HG02970 (cell line): ENCODE data around the gene TPD52L2.
"Not testable (repeated sequence)": the region's sequence is repeated elsewhere in the genome, so short reads cannot be mapped to it uniquely, and the experiment has no call there.

Source experiments
- ATAC-seq: cut with Tn5 transposase; IDR thresholded peaks from one replicate; pipeline ENCODE4 v1.9.1; 2021; ENCODE audit warnings: mild to moderate bottlenecking, moderate library complexity, moderate number of reproducible peaks; ENCODE audit not compliant: unreplicated experiment, low FRiP score

Gene TPD52L2

DNA sequence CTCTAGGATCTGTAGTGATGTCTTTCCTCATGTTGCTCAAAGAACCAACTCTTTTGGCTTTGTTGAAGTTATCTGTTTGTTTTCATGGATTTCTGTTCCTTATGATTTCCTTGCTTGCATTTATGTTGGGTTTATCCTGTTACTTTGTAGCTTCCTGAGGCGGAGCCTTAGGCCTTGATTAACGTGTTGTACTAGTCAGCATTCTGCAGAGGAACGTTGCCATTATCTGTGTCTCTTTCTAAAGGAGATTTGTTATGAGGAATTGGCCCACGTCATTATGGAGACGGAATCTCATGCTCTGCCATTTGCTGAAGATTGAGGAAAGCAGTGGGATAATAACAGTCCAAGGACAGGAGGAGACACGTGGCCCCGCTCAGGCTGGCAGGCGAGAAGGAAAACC is 61.2 kb downstream of the TPD52L2 start:
- ATAC-seq = no peak

DNA sequence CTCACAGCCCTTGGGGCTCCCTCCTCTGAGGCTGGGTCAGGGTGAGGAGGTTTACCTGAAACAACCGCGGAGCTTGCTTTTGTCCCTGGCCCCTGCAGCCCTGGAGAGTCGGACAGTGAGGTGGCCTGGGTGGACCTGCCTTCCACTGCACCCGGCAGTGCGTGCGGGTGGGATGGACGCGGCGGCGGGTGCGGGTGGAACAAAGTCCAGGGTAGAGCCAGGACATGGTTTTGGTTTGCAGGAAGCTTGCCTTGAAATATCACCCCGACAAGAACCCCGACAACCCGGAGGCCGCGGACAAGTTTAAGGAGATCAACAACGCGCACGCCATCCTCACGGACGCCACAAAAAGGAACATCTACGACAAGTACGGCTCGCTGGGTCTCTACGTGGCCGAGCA is 64.0 kb downstream of the TPD52L2 start:
- no peak for ATAC-seq

DNA sequence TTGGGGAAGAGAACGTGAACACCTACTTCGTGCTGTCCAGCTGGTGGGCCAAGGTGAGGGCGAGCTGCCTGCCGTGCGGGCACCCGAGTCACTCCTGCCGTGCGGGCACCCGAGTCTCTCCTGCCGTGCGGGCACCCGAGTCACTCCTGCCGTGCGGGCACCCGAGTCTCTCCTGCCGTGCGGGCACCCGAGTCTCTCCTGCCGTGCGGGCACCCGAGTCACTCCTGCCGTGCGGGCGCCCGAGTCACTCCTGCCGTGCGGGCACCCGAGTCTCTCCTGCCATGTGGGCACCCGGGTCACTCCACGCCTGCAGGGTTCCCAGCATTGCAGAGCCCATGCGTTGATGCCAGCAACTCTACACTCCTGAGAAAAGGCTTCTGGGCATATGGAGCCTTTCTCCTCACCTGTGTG is 64.4 kb downstream of the TPD52L2 start:
- not testable (repeated sequence) for ATAC-seq

DNA sequence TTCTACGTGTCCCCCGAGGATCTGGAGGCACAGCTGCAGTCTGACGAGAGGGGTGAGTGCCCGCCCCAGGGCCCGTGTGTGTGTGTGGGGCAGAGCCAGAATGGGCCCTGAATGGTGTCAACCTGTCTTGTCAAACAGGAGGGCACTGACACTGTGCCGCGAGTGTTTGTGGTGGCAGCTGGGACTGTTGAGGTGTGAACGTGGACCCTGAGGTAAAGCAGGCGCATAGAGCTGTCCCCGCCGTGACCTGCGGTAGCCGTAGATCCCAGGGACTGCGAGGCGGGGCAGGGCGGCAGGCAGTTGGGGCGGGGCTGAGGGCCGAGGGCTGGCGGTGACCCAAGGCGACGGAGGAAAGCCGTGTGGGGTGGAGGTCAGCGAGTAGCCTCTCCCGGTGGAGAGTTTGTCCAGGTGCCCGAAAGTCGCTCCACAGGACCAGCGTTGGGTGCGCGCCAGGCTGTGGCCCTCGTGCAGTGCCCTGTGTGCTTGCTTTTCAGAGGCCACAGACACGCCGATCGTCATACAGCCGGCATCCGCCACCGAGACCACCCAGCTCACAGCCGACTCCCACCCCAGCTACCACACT is 66.0 kb downstream of the TPD52L2 start:
- ATAC-seq = no peak

DNA sequence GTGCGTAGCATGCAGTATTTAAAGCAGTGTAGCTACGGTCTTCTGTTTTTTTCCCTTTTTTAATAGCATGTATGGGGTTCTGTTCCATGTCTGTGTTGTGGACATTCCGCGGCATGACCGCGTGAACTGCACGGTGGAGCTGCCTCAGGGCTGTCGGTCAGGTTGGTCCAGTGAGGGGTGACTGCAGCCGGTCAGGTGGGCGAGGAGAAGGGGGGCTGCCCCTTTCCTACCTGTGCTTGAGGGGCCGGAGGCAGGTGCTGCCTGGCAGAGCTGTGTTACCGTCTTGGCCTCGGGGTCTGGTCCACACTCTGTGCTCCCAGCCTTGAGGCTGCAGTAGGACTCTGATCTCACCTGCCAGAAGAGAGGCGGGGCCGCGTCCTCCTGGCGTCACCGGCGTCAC is 66.7 kb downstream of the TPD52L2 start:
- ATAC-seq = no peak

DNA sequence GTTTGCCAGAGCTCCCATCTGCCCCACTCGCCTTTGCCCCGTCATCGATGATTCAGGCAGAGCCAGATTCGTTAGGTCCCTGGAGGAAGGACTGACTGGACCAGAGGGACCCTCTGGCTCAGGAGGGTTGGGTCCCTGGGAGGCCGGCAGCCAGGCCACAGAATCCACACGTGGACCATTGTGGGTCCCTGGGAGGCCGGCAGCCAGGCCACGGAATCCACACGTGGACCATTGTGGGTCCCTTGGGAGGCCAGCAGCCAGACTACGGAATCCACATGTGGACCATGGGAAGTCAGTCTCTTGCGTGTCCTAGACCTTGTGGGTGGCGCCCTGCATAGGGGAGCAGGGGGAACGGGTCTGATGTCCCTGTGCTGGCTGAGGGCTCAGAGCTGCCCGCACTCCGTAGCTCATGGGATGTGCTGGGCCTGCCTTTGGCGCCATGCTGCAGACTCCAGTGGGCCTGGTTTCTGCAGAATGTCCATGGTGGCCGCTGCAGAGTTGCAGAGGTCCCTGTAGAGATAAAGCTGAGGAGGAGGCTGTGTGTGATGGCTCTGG is 67.6 kb downstream of the TPD52L2 start:
- ATAC-seq = no peak

DNA sequence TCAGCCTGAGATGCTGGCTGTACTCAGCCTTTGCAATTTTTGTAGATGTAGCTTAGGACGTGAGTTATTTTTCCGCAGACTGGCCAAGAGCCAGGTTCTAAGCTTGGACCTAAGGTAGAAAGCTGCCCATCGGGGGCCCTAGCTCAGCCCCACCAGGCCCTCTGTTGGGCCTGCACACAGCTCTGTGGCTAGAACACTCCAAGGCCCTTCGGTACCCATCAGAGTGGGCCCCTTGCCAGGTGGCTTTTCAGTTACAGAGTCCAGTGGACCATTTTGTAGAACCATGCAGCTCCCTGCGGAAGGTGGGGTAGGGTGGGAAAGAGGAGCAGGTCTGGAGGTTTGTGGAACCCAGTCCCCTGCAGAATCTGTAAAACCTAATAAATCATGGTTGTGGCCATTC is 68.6 kb downstream of the TPD52L2 start:
- no peak for ATAC-seq

DNA sequence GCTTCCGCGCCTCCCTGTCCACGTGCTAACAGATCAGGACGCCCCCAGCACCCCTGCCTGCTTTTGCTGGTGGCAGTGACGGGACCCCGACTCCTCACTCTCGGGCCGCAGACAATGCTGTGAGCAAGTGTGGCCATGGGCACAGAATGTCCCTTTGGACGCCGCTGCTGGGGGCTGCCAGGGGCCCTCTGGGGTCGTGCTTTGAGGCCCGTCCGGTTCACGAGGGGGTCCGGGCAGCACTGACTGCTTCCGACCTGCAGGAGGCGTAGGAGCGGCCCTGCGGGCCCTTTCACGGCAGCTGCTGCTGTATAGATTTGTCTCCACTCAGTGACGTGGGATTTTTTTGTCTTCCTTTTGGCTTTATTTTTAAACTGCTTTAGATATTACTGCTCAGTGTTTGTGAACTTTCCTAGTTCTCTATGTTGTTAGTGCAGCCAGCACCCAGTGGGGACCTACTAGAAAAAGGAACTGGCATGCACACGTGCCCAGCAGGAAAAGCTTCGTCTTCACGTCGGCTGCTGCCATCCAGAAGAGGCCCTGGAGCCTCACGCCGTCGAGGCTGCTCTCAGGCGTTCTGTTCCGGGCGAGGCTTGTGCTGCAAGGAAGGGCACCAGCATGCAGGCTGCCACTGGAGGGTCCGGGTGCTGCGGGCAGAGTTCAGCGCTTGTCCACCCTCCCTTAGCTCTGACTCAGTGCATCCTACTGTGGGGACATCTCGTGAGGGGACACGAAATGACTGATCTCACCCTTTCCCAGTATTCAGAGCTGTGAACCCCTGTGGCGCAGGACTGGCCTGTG is 69.4 kb downstream of the TPD52L2 start:
- no peak for ATAC-seq

DNA sequence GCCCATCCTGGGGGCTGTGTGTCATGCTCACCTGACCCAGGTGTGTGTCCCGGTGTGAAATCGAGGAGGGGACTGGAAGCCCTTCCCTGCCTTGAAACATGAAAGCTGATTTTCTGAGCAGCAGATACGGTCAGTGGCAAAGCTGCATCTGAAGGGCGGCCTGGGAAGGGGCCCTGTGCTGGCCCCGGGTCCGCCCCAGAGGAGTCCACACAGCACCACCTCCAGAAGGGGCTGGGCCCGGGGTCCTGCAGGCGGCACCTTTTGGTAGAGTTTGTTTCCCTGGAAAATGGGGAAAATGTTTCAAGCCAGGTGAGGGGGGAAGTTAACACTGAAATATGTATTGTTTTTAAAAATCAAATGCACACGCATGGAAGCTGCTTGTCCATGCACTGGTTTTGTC is 70.4 kb downstream of the TPD52L2 start:
- no peak for ATAC-seq

DNA sequence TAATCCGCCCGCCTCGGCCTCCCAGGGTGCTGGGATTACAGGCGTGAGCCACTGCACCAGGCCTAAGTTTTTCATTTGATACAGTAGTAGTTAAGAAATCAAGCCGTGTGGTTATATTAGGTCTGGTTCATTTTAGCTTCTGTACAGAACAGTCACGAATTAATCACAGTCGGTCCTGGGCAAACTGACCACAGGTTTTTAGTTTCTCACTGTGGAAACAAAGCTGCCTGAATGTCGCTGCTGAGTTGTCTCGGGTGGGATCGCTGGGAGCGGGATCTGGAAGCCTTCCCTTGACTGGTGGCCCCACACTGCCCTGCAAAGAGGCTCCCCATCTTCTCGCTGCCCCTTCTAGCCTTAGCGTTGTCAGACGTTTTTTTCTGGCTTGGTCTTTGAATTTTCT is 72.5 kb downstream of the TPD52L2 start:
- no peak for ATAC-seq

DNA sequence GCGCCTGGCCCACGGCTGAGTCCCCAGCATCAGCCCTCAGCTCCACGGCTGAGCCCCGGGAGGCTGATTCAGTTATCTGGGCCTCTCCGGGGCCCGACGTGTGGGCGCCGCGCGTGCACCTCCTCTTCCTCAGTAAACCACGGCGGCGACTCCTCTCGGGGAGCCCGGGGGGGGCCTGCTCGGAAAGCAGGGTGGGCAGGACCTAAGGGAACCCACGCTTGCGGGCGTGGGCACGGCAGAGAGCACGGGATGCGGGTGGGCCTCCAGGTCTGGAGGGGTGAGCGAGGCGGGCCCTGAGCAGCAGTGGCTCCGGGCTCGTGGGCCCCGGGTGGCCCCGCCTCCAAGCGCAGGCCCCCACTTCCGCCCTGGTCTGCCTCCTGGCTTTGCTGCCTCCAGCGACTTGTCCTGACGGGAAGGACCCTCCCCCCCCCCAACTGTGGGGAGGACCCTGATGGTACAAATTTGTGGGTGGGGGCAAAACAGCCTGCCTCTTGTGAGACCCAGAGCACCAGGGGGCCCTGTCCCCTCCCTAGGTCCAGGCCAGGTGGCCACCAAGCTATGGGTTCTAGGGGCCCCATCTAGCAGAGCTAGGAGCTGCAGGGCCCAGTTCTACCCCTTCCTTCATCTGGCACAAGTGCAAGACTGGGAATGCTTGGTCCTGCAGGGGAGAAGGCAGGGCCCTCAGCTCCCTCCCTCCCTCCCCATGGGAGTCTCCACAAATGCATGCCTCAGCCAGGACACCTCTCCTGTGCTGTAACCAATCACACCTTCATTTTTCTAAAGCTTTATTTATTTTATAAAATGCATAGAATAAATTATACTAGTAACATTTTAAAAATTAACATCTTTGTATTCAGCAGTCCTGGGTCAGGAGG is 74.2 kb downstream of the TPD52L2 start:
- no peak for ATAC-seq

DNA sequence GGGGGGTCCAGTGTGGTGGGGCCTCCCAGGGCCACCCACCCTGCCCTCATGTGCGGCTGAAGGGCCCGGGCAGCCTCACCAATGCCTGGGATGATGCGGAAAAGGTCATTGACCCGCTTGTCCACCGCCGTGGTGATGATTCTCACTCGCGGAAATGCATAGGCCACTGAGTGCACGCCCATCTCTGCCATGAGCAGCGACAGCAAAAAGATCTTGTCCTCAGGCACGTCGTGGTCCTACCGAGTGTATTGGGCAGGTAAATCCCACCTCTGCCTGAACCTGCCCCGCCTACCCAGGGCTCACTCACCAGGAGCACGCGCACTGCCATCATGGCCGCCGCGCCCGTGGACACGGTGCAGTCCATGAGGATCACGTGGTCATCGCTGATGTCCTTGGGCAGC is 75.0 kb downstream of the TPD52L2 start:
- ATAC-seq = no peak

DNA sequence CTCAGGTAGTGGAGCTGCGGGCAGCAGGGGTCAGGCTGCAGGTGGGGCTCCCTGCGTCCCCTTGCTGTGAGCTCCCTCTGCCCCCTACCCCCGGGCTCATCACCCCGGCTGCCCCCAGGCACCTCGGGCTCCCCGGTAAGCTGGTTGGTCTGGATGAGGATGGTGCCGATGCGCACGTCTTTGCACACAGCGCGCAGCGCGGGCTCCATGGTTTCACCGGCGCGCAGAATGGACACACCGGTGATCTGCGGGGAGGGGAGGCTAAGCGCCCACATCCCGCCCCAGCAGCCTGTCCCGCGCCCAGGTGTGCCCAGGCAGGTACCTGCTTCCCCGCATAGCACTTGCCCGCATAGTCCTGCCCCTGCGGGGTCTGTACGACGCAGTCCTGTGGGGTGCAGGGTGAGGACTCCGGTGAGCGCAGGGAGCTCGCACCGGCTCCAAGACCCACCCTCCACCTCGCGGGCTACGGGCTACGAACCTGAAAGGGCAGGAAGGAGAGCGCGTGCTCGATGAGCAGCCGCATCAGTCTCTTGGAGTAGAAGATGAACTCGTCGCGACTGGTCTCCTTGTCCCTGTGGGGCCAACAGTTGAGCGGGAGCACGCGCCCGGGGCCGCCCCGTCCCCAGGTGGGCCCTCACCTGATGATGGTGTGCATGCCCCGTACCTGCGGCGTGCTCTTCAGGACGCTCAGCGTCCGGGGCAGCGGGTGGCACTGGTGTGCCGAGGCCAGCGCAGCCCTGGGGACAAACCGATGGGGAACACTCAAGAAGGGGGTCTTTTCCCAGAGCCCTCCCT is 75.6 kb downstream of the TPD52L2 start:
- ATAC-seq = no peak
